ENCODE results near the gene CC2D1A.

Gene CC2D1A

DNA sequence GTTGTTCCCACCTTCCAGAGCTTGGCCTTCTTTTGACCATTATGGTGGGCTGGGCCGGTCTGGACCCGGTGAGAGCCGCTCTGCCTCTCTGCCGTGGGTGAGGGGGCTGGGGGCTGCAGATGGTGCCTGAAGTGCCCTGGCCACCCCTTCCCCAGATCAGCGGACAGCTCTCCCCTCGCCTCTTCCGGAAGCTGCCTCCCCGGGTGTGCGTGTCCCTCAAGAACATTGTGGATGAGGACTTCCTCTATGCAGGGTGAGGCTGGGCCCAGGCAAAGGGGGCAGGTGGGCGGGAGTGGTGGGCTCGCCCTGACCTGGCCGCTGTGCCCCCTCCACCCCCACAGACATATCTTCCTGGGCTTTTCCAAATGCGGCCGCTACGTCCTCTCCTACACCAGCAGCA lies 48.2 kb downstream of the CC2D1A start:
- H3K27ac ChIP-seq: no peak overlapping the region
- DNase-seq (ENCODE audit: low read depth, low spot score): no peak
- TF ChIP-seq EZH2 (IDR thresholded peaks at IDR 0.05): no peak
- no peak for TF ChIP-seq FOXP2 (optimal IDR thresholded peaks at IDR 0.05; ENCODE audit: control extremely low read depth, extremely low read length, insufficient read depth)
- no peak for TF ChIP-seq POLR2AphosphoS5 (IDR thresholded peaks at IDR 0.05; ENCODE audit: borderline replicate concordance, low read depth, low read length)
- H3K36me3 ChIP-seq (ENCODE audit: insufficient read depth, low read length): peaks cover 26% of the 10 kb centered on the region; the same call in 1 of the 2 replicates
- no peak overlapping the region for H3K9ac ChIP-seq (ENCODE audit: insufficient read length)
- H3K9me3 ChIP-seq (ENCODE audit: low read depth, low read length): no peaks in the 10 kb centered on the region
- no peak overlapping the region for H3K4me3 ChIP-seq

DNA sequence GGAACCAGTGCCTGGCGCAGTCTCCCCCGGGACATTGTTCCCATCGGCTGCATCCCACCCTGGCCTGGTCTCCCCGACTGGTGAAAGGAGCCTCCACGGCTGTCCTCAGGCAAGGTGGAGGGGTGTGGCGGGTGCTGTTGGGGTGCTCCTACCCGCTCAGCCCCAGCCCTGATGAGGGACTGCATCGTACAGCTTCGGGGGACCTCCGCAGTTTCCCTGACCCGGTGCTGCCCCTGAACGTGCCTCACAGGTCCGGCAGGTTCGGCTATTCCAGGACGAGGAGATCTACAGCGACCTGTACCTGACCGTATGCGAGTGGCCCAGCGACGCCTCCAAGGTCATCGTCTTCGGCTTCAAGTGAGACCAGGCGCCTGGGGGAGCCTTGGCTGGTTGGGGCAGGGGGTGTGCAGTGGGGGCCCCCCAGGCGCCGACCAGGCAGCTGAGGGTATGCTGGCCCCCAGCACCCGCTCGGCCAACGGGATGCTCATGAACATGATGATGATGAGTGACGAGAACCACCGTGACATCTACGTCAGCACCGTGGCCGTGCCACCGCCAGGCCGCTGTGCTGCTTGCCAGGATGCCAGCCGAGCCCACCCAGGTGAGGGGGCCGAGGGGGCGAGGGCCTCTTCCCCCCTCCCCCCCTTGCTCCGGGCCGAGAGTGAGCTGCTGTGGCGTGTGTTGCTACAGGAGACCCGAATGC lies 49.8 kb downstream of the CC2D1A start:
- peaks cover 36% of the 10 kb centered on the region; the same call in 1 of the 2 replicates for H3K36me3 ChIP-seq (ENCODE audit: insufficient read depth, low read length)
- no peak for DNase-seq (ENCODE audit: low read depth, low spot score)
- no peak for TF ChIP-seq FOXP2 (optimal IDR thresholded peaks at IDR 0.05; ENCODE audit: control extremely low read depth, extremely low read length, insufficient read depth)
- no peak for TF ChIP-seq POLR2AphosphoS5 (IDR thresholded peaks at IDR 0.05; ENCODE audit: borderline replicate concordance, low read depth, low read length)
- no peak for TF ChIP-seq EZH2 (IDR thresholded peaks at IDR 0.05)
- H3K4me3 ChIP-seq: no peak overlapping the region
- no peak overlapping the region for H3K9ac ChIP-seq (ENCODE audit: insufficient read length)
- H3K9me3 ChIP-seq (ENCODE audit: low read depth, low read length): no peaks in the 10 kb centered on the region
- no peak overlapping the region for H3K27ac ChIP-seq

- Histone ChIP-seq H3K9ac (ENCODE audit: insufficient read length) (no peak overlapping the region), H3K27ac (no peak overlapping the region), H3K4me3 (no peak overlapping the region), H3K9me3 (ENCODE audit: low read depth, low read length) (no peaks in the 10 kb centered on the region), H3K36me3 (ENCODE audit: insufficient read depth, low read length) (peaks cover 38% of the 10 kb centered on the region; the same call in 1 of the 2 replicates)
- no peak for DNase-seq (ENCODE audit: low read depth, low spot score)
- TF ChIP-seq EZH2 (IDR thresholded peaks at IDR 0.05): no peak
- no peak for TF ChIP-seq POLR2AphosphoS5 (IDR thresholded peaks at IDR 0.05; ENCODE audit: borderline replicate concordance, low read depth, low read length)
- TF ChIP-seq FOXP2 (optimal IDR thresholded peaks at IDR 0.05; ENCODE audit: control extremely low read depth, extremely low read length, insufficient read depth): no peak
Measured at GRCh38 chr19:13956365-13956744, 50.4 kb downstream of the CC2D1A start.

GRCh38 chr19:13957051-13957450 lies 51.0 kb downstream of the CC2D1A start:
- H3K9ac ChIP-seq (ENCODE audit: insufficient read length): no peak overlapping the region
- H3K9me3 ChIP-seq (ENCODE audit: low read depth, low read length): no peaks in the 10 kb centered on the region
- peaks cover 41% of the 10 kb centered on the region; the same call in 1 of the 2 replicates for H3K36me3 ChIP-seq (ENCODE audit: insufficient read depth, low read length)
- no peak overlapping the region for H3K27ac ChIP-seq
- no peak for DNase-seq (ENCODE audit: low read depth, low spot score)
- no peak overlapping the region for H3K4me3 ChIP-seq
- no peak for TF ChIP-seq POLR2AphosphoS5 (IDR thresholded peaks at IDR 0.05; ENCODE audit: borderline replicate concordance, low read depth, low read length)
- TF ChIP-seq FOXP2 (optimal IDR thresholded peaks at IDR 0.05; ENCODE audit: control extremely low read depth, extremely low read length, insufficient read depth): no peak
- no peak for TF ChIP-seq EZH2 (IDR thresholded peaks at IDR 0.05)

DNA sequence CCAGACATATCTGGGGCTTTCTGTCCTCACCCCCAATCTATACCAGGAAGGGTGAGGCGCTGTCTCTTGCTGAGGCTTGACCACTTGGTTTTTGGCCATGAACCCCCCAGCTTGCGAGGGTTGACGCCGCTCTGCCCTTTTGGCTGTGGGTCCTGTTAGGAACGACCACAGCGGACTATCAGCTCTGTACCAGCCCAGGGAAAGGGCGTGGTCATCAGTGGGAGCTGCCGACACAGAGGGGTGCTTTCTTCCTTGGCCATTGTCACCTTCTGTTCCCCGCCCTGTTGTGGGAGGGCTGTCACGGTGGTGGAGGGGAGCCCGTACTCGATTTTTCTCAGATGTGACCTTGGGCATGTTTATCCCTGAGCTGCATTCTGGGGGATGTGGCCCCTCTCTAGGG lies 52.0 kb downstream of the CC2D1A start:
- no peaks in the 10 kb centered on the region for H3K9me3 ChIP-seq (ENCODE audit: low read depth, low read length)
- no peak for DNase-seq (ENCODE audit: low read depth, low spot score)
- no peak overlapping the region for H3K27ac ChIP-seq

DNA sequence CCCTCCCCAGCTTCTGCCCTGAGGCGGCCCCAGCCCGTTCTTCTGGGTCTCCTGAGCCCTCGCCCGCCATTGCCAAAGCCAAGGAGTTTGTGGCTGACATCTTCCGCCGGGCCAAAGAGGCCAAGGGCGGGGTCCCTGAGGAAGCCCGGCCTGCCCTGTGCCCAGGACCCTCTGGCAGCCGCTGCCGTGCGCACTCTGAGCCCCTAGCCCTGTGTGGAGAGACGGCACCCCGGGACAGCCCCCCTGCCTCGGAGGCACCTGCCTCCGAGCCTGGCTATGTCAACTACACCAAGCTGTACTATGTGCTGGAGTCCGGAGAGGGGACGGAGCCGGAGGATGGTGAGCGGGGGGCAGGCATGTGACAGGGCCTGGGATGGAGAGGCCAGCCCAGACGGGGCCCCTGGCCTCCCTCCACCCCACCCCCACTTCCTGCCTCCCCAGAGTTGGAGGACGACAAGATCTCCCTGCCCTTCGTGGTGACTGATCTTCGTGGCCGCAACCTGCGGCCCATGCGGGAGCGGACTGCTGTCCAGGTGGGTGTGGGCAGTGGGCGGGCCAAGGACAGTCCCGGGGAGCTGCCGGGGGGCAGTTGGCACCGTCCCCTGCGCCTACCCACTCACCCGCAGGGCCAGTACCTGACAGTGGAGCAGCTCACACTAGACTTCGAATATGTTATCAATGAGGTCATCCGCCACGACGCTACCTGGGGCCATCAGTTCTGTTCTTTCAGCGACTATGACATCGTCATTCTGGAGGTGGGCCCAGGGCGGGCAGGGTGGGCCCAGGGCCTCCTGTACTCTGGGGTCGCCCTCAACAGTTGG lies 53.4 kb downstream of the CC2D1A start:
- no peak overlapping the region for H3K4me3 ChIP-seq
- no peak overlapping the region for H3K27ac ChIP-seq
- no peak for DNase-seq (ENCODE audit: low read depth, low spot score)
- no peaks in the 10 kb centered on the region for H3K9me3 ChIP-seq (ENCODE audit: low read depth, low read length)
- TF ChIP-seq FOXP2 (optimal IDR thresholded peaks at IDR 0.05; ENCODE audit: control extremely low read depth, extremely low read length, insufficient read depth) (no peak), POLR2AphosphoS5 (IDR thresholded peaks at IDR 0.05; ENCODE audit: borderline replicate concordance, low read depth, low read length) (no peak), EZH2 (IDR thresholded peaks at IDR 0.05) (no peak)
- no peak overlapping the region for H3K9ac ChIP-seq (ENCODE audit: insufficient read length)
- H3K36me3 ChIP-seq (ENCODE audit: insufficient read depth, low read length): peaks cover 39% of the 10 kb centered on the region; the same call in 1 of the 2 replicates

More for the DNA sequence above, 52.0 kb downstream of the CC2D1A start:
- H3K9ac ChIP-seq (ENCODE audit: insufficient read length): no peak overlapping the region
- no peak overlapping the region for H3K4me3 ChIP-seq
- peaks cover 41% of the 10 kb centered on the region; the same call in 1 of the 2 replicates for H3K36me3 ChIP-seq (ENCODE audit: insufficient read depth, low read length)
- TF ChIP-seq POLR2AphosphoS5 (IDR thresholded peaks at IDR 0.05; ENCODE audit: borderline replicate concordance, low read depth, low read length) (no peak), EZH2 (IDR thresholded peaks at IDR 0.05) (no peak), FOXP2 (optimal IDR thresholded peaks at IDR 0.05; ENCODE audit: control extremely low read depth, extremely low read length, insufficient read depth) (no peak)

GRCh38 chr19:13959962-13960862 lies 54.2 kb downstream of the CC2D1A start:
- no peak for DNase-seq (ENCODE audit: low read depth, low spot score)
- H3K9ac ChIP-seq (ENCODE audit: insufficient read length): no peak overlapping the region
- no peaks in the 10 kb centered on the region for H3K9me3 ChIP-seq (ENCODE audit: low read depth, low read length)
- H3K27ac ChIP-seq: no peak overlapping the region
- H3K4me3 ChIP-seq: no peak overlapping the region
- no peak for TF ChIP-seq POLR2AphosphoS5 (IDR thresholded peaks at IDR 0.05; ENCODE audit: borderline replicate concordance, low read depth, low read length)
- TF ChIP-seq FOXP2 (optimal IDR thresholded peaks at IDR 0.05; ENCODE audit: control extremely low read depth, extremely low read length, insufficient read depth): no peak
- no peak for TF ChIP-seq EZH2 (IDR thresholded peaks at IDR 0.05)
- H3K36me3 ChIP-seq (ENCODE audit: insufficient read depth, low read length): peaks cover 36% of the 10 kb centered on the region; the same call in 1 of the 2 replicates
